ENCODE data around the gene NUP160.

NUP160 gene

GRCh38 chr11:47857892-47858543 is 9.9 kb upstream of the NUP160 start:
- no peak for TF ChIP-seq TSHZ2 (CRISPR knock-in tag; IDR thresholded peaks at IDR 0.05)
- TF ChIP-seq ZNF8 (CRISPR knock-in tag; IDR thresholded peaks at IDR 0.05), result no peak
- ATAC-seq, result peak; percentile 58

GRCh38 chr11:47857485-47857884 is 9.3 kb upstream of the NUP160 start:
- no peak for TF ChIP-seq SNAI2 (CRISPR knock-in tag; IDR thresholded peaks at IDR 0.05)
- TF ChIP-seq PPARA (CRISPR knock-in tag; IDR thresholded peaks at IDR 0.05; ENCODE audit: borderline replicate concordance), result no peak
- no peak for TF ChIP-seq TSHZ2 (CRISPR knock-in tag; IDR thresholded peaks at IDR 0.05)
- TF ChIP-seq ZNF70 (CRISPR knock-in tag; IDR thresholded peaks at IDR 0.05), result no peak
- TF ChIP-seq POU6F1 (CRISPR knock-in tag; IDR thresholded peaks at IDR 0.05; ENCODE audit: borderline replicate concordance, low read depth), result no peak
- TF ChIP-seq CREB5 (CRISPR knock-in tag; IDR thresholded peaks at IDR 0.05; ENCODE audit: low read depth), result no peak
- no peak for ATAC-seq

GRCh38 chr11:47856186-47856585 is 8.0 kb upstream of the NUP160 start:
- no peak for TF ChIP-seq CREB5 (CRISPR knock-in tag; IDR thresholded peaks at IDR 0.05; ENCODE audit: low read depth)
- no peak for TF ChIP-seq ZNF565 (CRISPR knock-in tag; conservative IDR thresholded peaks at IDR 0.05; ENCODE audit: low read depth)
- no peak for TF ChIP-seq ZC3H10 (CRISPR knock-in tag; IDR thresholded peaks at IDR 0.05)
- no peak for TF ChIP-seq CSDC2 (CRISPR knock-in tag; IDR thresholded peaks at IDR 0.05)
- TF ChIP-seq ESRRG (CRISPR knock-in tag; IDR thresholded peaks at IDR 0.05), result no peak
- TF ChIP-seq PPARA (CRISPR knock-in tag; IDR thresholded peaks at IDR 0.05; ENCODE audit: borderline replicate concordance), result no peak
- TF ChIP-seq PATZ1 (CRISPR knock-in tag; IDR thresholded peaks at IDR 0.05; ENCODE audit: borderline replicate concordance), result no peak
- TF ChIP-seq ZNF8 (CRISPR knock-in tag; IDR thresholded peaks at IDR 0.05), result no peak
- TF ChIP-seq POU6F1 (CRISPR knock-in tag; IDR thresholded peaks at IDR 0.05; ENCODE audit: borderline replicate concordance, low read depth), result no peak
- no peak for TF ChIP-seq GLIS3 (CRISPR knock-in tag; IDR thresholded peaks at IDR 0.05)
- no peak for TF ChIP-seq SNAI2 (CRISPR knock-in tag; IDR thresholded peaks at IDR 0.05)
- TF ChIP-seq BACH2 (CRISPR knock-in tag; IDR thresholded peaks at IDR 0.05; ENCODE audit: borderline replicate concordance), result no peak
- TF ChIP-seq ARNTL (CRISPR knock-in tag; IDR thresholded peaks at IDR 0.05; ENCODE audit: borderline replicate concordance, low read depth), result no peak
- TF ChIP-seq ISL1 (CRISPR knock-in tag; IDR thresholded peaks at IDR 0.05), result no peak
- no peak for TF ChIP-seq OSR1 (CRISPR knock-in tag; IDR thresholded peaks at IDR 0.05)
- no peak for ATAC-seq
